ENCODE results near the gene NHSL2.

DNA sequence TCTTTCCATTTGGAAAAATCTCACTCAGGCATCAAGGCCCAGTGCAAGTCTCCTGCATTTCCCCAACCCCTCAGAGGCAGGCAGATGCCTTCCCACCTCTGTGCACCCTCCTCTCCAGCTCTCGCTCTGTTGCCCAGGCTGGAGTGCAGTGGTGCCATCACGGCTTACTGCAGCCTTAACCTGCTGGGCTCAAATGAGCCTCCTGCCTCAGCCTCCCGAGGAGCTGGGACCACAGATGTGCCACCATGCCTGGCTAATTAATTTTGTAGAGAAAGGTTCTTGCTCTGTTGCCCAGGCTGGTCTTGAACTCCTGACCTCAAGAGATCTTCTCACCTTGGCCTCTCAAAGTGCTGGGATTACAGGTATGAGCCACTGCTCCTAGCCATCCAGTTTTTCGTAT lies 95.8 kb downstream of the NHSL2 start:
- TF ChIP-seq, protein P1, sequence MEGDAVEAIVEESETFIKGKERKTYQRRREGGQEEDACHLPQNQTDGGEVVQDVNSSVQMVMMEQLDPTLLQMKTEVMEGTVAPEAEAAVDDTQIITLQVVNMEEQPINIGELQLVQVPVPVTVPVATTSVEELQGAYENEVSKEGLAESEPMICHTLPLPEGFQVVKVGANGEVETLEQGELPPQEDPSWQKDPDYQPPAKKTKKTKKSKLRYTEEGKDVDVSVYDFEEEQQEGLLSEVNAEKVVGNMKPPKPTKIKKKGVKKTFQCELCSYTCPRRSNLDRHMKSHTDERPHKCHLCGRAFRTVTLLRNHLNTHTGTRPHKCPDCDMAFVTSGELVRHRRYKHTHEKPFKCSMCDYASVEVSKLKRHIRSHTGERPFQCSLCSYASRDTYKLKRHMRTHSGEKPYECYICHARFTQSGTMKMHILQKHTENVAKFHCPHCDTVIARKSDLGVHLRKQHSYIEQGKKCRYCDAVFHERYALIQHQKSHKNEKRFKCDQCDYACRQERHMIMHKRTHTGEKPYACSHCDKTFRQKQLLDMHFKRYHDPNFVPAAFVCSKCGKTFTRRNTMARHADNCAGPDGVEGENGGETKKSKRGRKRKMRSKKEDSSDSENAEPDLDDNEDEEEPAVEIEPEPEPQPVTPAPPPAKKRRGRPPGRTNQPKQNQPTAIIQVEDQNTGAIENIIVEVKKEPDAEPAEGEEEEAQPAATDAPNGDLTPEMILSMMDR (IDR thresholded peaks at IDR 0.05) = no peak
- no peak for TF ChIP-seq EZH2 (IDR thresholded peaks at IDR 0.05)
